Panc1 (cell line): ENCODE data around the gene PBXIP1. TPM values are rescaled to one million over a fixed set of nuclear protein-coding genes. Genes with fewer than 3 reads are reported as not detected.

Source experiments
- ATAC-seq: fragments of 200-7000 bp; cut with Tn5 transposase; 2 replicates; pipeline ENCODE4 v1.9.1; 2020; ENCODE audit warnings: mild to moderate bottlenecking, moderate library complexity
- BruUV-seq: library from RNA; stranded (reverse); fragments of 400-500 nt; replicated peaks from 2 replicates; lab custom pipeline; 2021; lab: Mats Ljungman, UMichigan
- CTCF ChIA-PET: fragments of 300-600 bp; sonication (Branson Sonifier 250); formaldehyde crosslinking; loops from one replicate; lab custom pipeline; 2022; ENCODE audit warnings: antibody characterized with exemption; lab: Charles Lee
- POLR2A ChIA-PET: fragments of 300-600 bp; sonication (Branson Sonifier 250); formaldehyde crosslinking; loops from one replicate; lab custom pipeline; 2022; ENCODE audit warnings: antibody characterized with exemption; lab: Charles Lee
- DNase-seq: peaks from one replicate; pipeline ENCODE4 v3.0.0-alpha.2; 2010; ENCODE audit warnings: low read depth, low spot score
- H3K27ac ChIP-seq: 2 replicates; pipeline ENCODE4 v1.5.1; 2011; ENCODE audit warnings: mild to moderate bottlenecking, low read length, inconsistent platforms
- H3K27me3 ChIP-seq: fragments of 200-500 bp; sonication (Bioruptor generic); 2 replicates; pipeline ENCODE4 v1.6.0; 2014; ENCODE audit warnings: low read length, inconsistent platforms; ENCODE audit not compliant: control insufficient read depth, insufficient read depth
- H3K36me3 ChIP-seq: fragments of 200-500 bp; sonication (Bioruptor generic); 2 replicates; pipeline ENCODE4 v1.5.1; 2014; ENCODE audit warnings: inconsistent platforms, mild to moderate bottlenecking, low read length, moderate library complexity; ENCODE audit not compliant: control insufficient read depth, insufficient read depth
- H3K4me1 ChIP-seq: 2 replicates; pipeline ENCODE4 v1.5.1; 2011; ENCODE audit warnings: inconsistent platforms, mild to moderate bottlenecking, low read length, moderate library complexity; ENCODE audit not compliant: control insufficient read depth, insufficient read depth
- H3K4me3 ChIP-seq, 2 experiments: 2 replicates each; pipeline ENCODE4 v1.5.1; 2011 to 2012; ENCODE audit warnings: low read depth in 2 of 2, low read length in 2 of 2, mild to moderate bottlenecking in 2 of 2, inconsistent platforms in 1 of 2, moderate library complexity in 1 of 2
- H3K9me3 ChIP-seq: fragments of 200-500 bp; sonication (Bioruptor generic); 2 replicates; pipeline ENCODE4 v1.5.1; 2014; ENCODE audit warnings: low read depth, mild to moderate bottlenecking, inconsistent platforms, low read length, moderate library complexity; ENCODE audit not compliant: control insufficient read depth, insufficient read depth
- CTCF ChIP-seq: fragments of 450-650 bp; IDR thresholded peaks from 2 replicates; pipeline ENCODE4 v1.5.1; 2017; ENCODE audit warnings: mild to moderate bottlenecking
- POLR2AphosphoS5 ChIP-seq: IDR thresholded peaks from 2 replicates; pipeline ENCODE4 v1.6.1; 2012; ENCODE audit warnings: mild to moderate bottlenecking, low read depth, low read length, moderate library complexity
- REST ChIP-seq, 2 experiments: IDR thresholded peaks; 2 replicates each; pipeline ENCODE4 v1.6.1; 2011 to 2012; ENCODE audit warnings: low read depth in 2 of 2, control low read depth in 1 of 2, low read length in 1 of 2, mild to moderate bottlenecking in 1 of 2, moderate library complexity in 1 of 2; ENCODE audit not compliant: insufficient read depth in 1 of 2
- SIN3A ChIP-seq: IDR thresholded peaks from 2 replicates; pipeline ENCODE4 v1.6.1; 2012; ENCODE audit warnings: low read depth, mild to moderate bottlenecking, low read length, moderate library complexity, borderline replicate concordance; ENCODE audit not compliant: insufficient read depth
- TCF7L2 ChIP-seq: IDR thresholded peaks from 2 replicates; pipeline ENCODE4 v1.6.1; 2011; ENCODE audit warnings: mild to moderate bottlenecking, low read depth, low read length, inconsistent platforms
- in situ Hi-C: cut with HindIII; loops from 2 replicates; pipeline ENCODE4 v1.10.0; 2016; ENCODE audit warnings: low sequenced_read_pairs, low pct_unique_long_range_greater_than_20kb
- intact Hi-C: fragments of 100-400 bp; cut with micrococcal nuclease; formaldehyde crosslinking; loops from one replicate; pipeline ENCODE4 v1.10.0; 2022; ENCODE audit not compliant: unreplicated experiment
- total RNA-seq: library from RNA; stranded (reverse); gene quantifications from one replicate; pipeline ENCODE4 v1.2.1, GENCODE V29; 2021; ENCODE audit not compliant: unreplicated experiment

PBXIP1 gene
- total RNA-seq, 1 experiment from 2014 or later: 40.7 TPM

DNA sequence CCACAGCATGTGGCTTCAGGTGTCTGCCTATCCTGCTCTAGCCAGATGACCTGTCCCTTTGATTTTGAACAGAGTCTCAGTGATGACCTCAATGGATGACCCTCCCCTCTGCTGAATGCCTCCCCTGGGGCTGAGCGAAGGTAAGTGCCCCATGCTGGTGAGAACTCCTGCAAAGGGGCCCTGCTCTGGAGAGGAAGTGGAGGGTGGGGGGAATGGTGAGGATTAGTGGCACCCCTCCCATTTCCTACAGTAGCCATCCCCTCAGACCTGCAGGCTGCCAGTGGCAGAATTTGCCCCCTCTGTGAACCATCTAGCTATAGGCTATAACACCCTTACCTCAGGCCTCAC lies 15.7 kb downstream of the PBXIP1 start:
- DNase-seq (no peak), ATAC-seq (no peak)
- Histone ChIP-seq H3K27me3 (no peaks in the 10 kb centered on the region), H3K9me3 (no peaks in the 10 kb centered on the region), H3K4me1 (peaks cover 17% of the 10 kb centered on the region), H3K36me3 (no peaks in the 10 kb centered on the region), H3K27ac (no peak overlapping the region), H3K4me3 (no peak overlapping the region)
- TF ChIP-seq TCF7L2 (no peak), POLR2AphosphoS5 (no peak), SIN3A (no peak), REST (IDR thresholded peaks at IDR 0.05; ENCODE audit: insufficient read depth in 1 of 2, low read depth in 2 of 2, low read length in 1 of 2) (no peak), CTCF (no peak)
- ChIA-PET CTCF (interaction anchor here (0.7 kb wide), 1 partner anchor 31 kb away, joined by 12 read pairs; no protein-coding TSS in a partner anchor), POLR2A (interaction anchor here (0.6 kb wide), 1 partner anchor 95 kb away, joined by 5 read pairs; no protein-coding TSS in a partner anchor)
- intact Hi-C loops: no loop called here
- BruUV-seq: no TSS peak
- in situ Hi-C loops: no loop called here

DNA sequence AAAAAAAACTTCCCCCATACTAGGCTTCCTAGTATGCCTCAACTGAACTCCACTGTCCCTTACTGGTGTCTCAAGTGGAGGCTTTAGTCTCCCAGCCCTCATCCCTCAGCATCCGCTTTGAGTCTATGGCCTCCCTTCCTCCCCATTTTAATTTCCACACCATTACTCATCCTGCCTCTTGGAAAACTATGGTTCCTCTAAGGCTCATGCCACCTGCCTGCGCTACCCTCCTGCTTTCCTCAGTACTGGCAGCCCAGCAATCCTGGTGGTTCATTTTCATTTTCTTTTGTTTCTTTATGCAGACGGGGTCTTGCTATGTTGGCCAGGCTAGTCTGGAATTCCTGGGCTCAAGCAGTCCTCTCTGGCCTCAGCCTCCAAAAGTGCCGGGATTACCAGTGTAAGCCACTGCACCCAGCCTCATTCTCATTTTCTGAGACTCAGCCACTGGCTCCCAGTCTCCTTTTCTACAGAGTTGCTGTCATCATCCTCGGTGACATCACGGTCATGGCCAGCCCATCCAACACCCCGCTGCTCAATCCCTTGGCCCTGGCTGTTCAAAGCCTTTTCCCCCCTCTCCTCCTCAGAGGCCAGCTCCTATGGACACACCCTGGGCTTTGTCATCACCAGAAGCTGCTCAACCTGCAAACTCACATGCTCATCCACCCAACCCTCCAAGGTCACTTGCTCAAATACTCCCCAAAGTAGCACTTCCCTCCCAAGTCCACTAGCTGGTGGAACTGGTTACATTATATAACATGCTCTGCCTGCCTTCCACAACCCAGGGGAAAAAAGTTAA lies 17.1 kb downstream of the PBXIP1 start:
- POLR2A ChIA-PET: no interaction called here

More for the DNA sequence above, 17.1 kb downstream of the PBXIP1 start:
- H3K9me3 ChIP-seq: no peaks in the 10 kb centered on the region
- H3K27me3 ChIP-seq: no peaks in the 10 kb centered on the region
- DNase-seq: no peak
- TF ChIP-seq CTCF (no peak), SIN3A (no peak), TCF7L2 (no peak), POLR2AphosphoS5 (no peak), REST (IDR thresholded peaks at IDR 0.05; ENCODE audit: insufficient read depth in 1 of 2, low read depth in 2 of 2, low read length in 1 of 2) (no peak)
- H3K27ac ChIP-seq: no peak overlapping the region
- ATAC-seq: no peak
- BruUV-seq: no TSS peak
- no peaks in the 10 kb centered on the region for H3K36me3 ChIP-seq
- H3K4me1 ChIP-seq: peaks cover 14% of the 10 kb centered on the region
- intact Hi-C loops (loop anchor here (5.0 kb wide), 1 partner anchor 457 kb away; no protein-coding TSS in a partner anchor), in situ Hi-C loops (no loop called here)
- H3K4me3 ChIP-seq: no peak overlapping the region
- CTCF ChIA-PET: no interaction called here
